ENCODE results near the gene DICER1.

DNA sequence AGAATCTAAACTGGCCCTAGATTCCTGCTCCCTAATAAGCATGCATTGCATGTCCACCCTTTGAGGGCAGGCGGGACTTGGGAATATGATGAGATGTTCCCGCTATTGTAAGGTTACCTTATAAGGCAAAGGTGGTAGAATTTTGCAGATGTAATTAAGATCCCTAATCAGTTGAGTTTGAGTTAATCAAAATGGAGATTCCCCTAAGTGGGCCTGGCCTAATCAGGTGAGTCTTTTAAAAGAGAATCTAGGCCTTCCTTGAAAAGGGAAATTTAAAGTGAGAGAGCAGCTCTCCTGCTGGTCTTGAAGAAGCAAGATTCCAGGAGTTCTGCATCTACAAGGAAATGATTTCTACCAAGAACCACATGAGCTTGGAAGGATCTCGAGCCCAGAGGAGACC, 83.4 kb downstream of the DICER1 start:
- TF ChIP-seq GATA2 (IDR thresholded peaks at IDR 0.05; ENCODE audit: low read depth, low read length) (no peak), GATA3 (IDR thresholded peaks at IDR 0.05; ENCODE audit: low read depth, low read length) (no peak)

All from SH-SY5Y (cell line).